KBM-7 (cell line): ENCODE data around the gene TMC1.

ENCODE experiments used
- DNase-seq: peaks from one replicate; pipeline ENCODE4 v3.0.0-alpha.2; 2015
- in situ Hi-C: fragments of 300-500 bp; cut with MboI; formaldehyde crosslinking; loops from 2 replicates; pipeline ENCODE4 v1.14.3; 2020; ENCODE audit warnings: low sequenced_read_pairs, low pct_unique_long_range_greater_than_20kb, mixed read lengths

Gene TMC1

GRCh38 chr9:72648324-72649126 is 127.1 kb downstream of the TMC1 start:
- no peak for DNase-seq
- in situ Hi-C loops: no loop called here

DNA sequence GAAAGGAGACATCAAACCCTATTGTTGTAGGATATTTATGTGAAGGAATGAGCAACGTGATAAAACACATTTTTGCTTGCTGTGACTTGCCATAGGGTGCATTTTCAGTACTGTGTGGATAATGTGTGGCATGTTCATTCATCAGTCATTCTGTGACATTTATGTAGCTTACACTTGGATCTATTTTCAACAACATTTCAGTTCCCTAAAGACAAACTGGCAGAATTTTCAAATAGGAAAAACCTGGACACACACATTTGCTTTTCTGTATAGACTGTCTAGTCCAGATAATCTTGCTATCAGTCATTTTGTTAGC is 127.7 kb downstream of the TMC1 start:
- in situ Hi-C loops: no loop called here

GRCh38 chr9:72650206-72650605 is 128.8 kb downstream of the TMC1 start:
- in situ Hi-C loops: no loop called here
- DNase-seq: no peak

More for the DNA sequence above, 127.7 kb downstream of the TMC1 start:
- no peak for DNase-seq

- in situ Hi-C loops: no loop called here
- DNase-seq: no peak
Observed at GRCh38 chr9:72656021-72656420, 134.6 kb downstream of the TMC1 start.

GRCh38 chr9:72657023-72657422 is 135.6 kb downstream of the TMC1 start:
- in situ Hi-C loops: no loop called here
- no peak for DNase-seq

- in situ Hi-C loops: no loop called here
Observed at GRCh38 chr9:72658703-72659102, 137.3 kb downstream of the TMC1 start.

DNA sequence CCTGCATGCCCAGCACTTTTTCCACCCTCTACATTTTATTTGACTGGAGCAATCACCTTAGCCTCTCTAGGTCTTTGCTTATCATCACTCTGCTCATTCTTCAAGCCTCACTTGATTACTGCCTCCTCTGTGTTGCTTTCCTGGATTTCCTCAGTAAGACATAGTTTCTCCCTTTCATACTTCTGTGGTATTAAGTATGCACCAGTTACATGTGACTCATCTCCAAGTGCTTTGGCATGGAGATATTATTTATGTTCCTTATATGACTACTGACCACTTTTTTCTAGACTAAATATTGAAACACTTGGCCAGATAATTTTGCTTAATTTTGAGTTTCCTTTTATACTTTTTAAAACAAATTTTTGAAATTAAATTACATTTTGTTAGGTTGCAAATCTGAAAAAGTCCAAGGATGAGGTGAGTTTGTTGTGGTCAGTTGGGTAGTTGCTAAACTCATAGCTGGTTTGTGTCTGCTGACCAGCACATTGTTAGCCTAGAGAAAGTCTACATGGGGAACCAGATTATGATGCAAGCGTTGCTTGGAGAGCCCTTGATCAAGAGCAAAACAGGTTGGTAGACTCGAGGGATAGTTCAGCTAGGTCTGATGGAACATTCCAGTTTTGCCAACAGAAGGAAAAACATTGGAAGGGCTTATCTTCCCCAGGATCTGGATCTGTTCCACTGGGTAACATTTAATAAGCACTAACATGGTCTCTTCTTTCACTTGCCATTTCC is 140.2 kb downstream of the TMC1 start:
- in situ Hi-C loops: no loop called here
- DNase-seq: no peak

More at GRCh38 chr9:72658703-72659102, 137.3 kb downstream of the TMC1 start:
- no peak for DNase-seq

- no peak for DNase-seq
- in situ Hi-C loops: no loop called here
Observed at GRCh38 chr9:72665421-72665820, 144.0 kb downstream of the TMC1 start.

- DNase-seq: no peak
- in situ Hi-C loops: no loop called here
Observed at GRCh38 chr9:72667181-72667580, 145.8 kb downstream of the TMC1 start.

GRCh38 chr9:72674961-72675360 is 153.6 kb downstream of the TMC1 start:
- in situ Hi-C loops: no loop called here
- DNase-seq: no peak

- no peak for DNase-seq
- in situ Hi-C loops: no loop called here
Observed at GRCh38 chr9:72675586-72675985, 154.2 kb downstream of the TMC1 start.

GRCh38 chr9:72680593-72681282 is 159.3 kb downstream of the TMC1 start:
- no peak for DNase-seq
- in situ Hi-C loops: no loop called here

DNA sequence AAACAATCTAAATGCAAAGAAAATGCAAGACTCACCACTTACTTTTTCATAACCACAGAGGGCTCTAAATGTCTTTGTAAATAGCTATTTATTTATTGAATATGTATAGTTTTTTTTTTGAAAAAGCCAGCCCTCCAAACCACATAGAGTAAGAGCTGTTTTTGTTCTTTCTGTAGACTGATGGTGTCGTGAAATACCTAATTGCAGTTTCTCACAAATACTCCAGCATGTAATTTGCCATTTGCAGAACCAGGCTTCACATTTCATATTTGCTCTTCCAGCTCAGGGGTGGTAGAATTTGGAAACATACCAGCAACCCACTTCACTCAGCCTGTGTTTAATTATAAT is 159.8 kb downstream of the TMC1 start:
- DNase-seq: no peak
- in situ Hi-C loops: no loop called here

DNA sequence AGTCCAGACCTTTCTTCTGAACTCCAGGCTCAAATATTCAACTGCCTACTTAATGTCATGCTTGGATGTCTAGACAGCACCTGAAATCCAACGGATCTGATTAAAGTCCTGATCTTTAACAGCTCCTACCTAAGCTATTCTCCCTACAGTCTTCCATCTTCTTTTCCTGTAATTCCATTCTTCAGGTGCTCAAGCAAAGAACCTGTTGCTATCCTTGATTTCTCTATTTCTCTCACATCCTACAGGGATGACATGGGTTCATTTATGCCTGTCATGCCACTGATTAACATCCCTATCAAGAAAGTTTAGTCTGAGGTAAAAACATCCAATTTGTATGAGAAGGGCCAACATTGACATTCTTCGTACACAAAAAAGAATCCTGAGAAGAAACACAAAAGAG is 163.2 kb downstream of the TMC1 start:
- DNase-seq: no peak
- in situ Hi-C loops: no loop called here

- in situ Hi-C loops: no loop called here
- DNase-seq: no peak
Observed at GRCh38 chr9:72685911-72686310, 164.5 kb downstream of the TMC1 start.

DNA sequence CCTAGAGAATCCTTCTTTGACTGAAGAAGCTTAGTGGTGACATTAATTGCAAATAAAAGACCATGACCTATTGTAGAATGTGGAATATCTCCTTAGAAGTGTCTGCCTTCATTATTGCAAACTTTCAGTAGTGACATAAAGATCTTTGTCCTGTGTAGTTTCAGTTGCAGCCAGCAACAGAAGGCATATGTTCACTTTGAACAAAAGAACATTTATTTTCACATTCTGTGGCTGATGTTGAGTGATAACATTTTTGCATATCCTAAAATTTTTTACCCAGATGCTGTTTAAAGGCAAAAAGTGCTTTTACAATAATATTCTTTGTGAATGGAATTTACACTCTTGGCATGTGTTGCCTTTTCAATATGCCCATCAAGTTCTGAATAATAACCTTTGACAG is 165.9 kb downstream of the TMC1 start:
- DNase-seq: no peak
- in situ Hi-C loops: no loop called here

DNA sequence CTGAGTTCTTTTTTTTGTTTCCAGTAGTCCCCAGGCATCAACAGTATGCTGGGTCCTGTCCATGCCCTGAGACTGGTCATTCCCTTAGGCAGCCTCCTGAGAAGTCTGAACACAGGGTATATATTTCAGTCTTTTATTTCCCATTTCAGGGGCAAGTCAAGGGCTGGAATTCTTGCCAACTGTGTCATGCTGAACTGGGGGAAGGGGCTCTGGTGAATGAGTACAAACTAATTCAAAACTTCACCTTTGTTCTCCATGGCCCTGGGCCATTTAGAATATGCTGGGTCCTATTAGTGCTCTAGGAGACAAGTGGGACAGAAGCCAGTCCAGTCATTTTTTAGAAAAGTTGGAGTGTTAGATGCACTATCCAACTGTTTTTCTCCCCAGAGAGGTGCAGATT is 170.3 kb downstream of the TMC1 start:
- in situ Hi-C loops: no loop called here
- no peak for DNase-seq

DNA sequence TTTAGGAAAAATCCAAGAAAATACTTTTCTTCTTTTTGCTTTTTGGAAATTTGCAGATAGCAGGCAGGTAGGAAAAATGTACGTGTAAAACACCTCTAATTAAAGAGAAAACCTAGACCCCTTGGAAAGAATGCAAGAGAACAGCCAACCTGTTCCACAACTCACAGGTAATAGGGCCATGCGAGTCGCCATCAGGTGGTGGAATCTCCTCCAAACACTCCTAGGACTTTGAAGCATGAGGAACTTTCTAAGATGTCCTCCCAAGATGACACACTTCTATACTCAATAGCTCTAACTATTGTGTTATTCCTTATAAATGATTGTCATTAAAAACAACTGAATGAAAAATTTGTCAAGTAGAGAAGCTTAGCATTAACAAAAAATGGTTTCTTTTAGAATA is 174.0 kb downstream of the TMC1 start:
- in situ Hi-C loops: no loop called here
- no peak for DNase-seq

DNA sequence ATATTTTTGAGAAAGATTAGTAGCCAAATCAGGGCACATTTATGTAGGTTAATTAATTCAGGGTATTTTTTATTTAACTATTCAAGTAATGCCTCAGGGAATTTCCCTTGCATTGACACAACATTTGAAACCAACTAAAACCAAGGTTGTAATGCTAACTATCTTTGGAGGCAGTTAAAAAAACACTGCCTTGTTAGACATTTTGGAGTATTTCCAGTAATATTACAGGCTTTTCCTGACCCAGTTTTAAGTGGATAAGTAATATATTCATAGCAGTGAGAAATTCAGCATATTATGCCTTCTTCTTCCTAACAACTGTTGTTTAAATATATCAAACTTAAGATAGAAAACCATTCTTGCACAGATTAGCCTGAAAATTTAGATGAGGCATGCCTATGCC is 175.1 kb downstream of the TMC1 start:
- in situ Hi-C loops: no loop called here
- no peak for DNase-seq

- no peak for DNase-seq
- in situ Hi-C loops: no loop called here
Observed at GRCh38 chr9:72701510-72701909, 180.1 kb downstream of the TMC1 start.
